VCaP (cell line): Measurements from ENCODE around the gene NUP35.
A peak's percentile ranks its signal among the peaks of the same experiment; 100 is the strongest.

ENCODE experiments used
- H3K27ac ChIP-seq: fragments of 450-650 bp; 2 replicates; pipeline ENCODE4 v1.5.1; 2017
- TF ChIP-seq, protein P1 (sequence below): fragments of 450-650 bp; conservative IDR thresholded peaks from 2 replicates; pipeline ENCODE4 v1.5.1; 2017; ENCODE audit warnings: mild to moderate bottlenecking, moderate library complexity

NUP35 gene

GRCh38 chr2:183124222-183124956 is at the start of gene NUP35:
NUP35 (plus strand) TSS chr2:183124443; CDS start chr2:183124458, 15 bp downstream.
- H3K27ac ChIP-seq, result peak within 1 kb of the TSS; percentile 90
- TF ChIP-seq, protein P1, sequence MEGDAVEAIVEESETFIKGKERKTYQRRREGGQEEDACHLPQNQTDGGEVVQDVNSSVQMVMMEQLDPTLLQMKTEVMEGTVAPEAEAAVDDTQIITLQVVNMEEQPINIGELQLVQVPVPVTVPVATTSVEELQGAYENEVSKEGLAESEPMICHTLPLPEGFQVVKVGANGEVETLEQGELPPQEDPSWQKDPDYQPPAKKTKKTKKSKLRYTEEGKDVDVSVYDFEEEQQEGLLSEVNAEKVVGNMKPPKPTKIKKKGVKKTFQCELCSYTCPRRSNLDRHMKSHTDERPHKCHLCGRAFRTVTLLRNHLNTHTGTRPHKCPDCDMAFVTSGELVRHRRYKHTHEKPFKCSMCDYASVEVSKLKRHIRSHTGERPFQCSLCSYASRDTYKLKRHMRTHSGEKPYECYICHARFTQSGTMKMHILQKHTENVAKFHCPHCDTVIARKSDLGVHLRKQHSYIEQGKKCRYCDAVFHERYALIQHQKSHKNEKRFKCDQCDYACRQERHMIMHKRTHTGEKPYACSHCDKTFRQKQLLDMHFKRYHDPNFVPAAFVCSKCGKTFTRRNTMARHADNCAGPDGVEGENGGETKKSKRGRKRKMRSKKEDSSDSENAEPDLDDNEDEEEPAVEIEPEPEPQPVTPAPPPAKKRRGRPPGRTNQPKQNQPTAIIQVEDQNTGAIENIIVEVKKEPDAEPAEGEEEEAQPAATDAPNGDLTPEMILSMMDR, result no peak

- TF ChIP-seq, protein P1, result no peak
These were observed 46.1 kb upstream of the NUP35 start for GRCh38 chr2:183078163-183078463.

GRCh38 chr2:183078464-183079138 is 45.6 kb upstream of the NUP35 start, which contains the start of gene DUSP19:
DUSP19 (plus strand) TSS chr2:183078747; CDS start chr2:183078934, 187 bp downstream.
- TF ChIP-seq, protein P1, result no peak
- peak within 1 kb of the TSS; percentile 85 for H3K27ac ChIP-seq

More at GRCh38 chr2:183078163-183078463, 46.1 kb upstream of the NUP35 start:
- H3K27ac ChIP-seq, result peak overlapping the region; percentile 85

DNA sequence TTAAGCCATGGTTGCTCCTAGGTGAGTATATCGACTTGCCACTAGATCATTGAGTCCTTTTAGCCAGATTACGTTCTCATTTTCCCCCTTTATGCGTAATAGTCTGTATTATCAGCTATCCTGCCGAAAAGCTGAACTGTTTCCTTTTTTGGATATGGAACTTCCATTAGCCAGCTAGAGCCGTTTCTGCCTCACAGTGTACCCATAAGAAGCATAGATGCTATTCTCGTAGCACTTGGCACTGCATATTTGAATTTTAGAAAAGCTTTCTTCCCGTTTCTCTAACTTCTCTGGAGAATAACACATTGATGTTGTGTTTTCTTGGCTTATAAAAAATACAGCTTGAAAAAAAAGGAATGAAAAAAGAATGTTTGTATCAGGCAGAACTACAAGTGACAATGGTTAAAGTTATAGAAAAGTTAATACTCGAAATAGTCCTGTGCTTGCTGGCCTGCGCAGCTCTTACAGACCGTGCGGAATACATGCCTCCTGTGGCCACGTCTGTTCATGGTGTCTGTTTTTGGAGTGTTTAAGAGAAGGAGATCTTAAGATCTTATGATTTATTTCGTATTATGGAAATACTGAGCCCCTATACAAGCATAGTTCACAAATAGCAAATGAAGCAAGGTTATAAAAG is 45.0 kb upstream of the NUP35 start:
- TF ChIP-seq, protein P1, result no peak
- peak overlapping the region; percentile 85 for H3K27ac ChIP-seq

DNA sequence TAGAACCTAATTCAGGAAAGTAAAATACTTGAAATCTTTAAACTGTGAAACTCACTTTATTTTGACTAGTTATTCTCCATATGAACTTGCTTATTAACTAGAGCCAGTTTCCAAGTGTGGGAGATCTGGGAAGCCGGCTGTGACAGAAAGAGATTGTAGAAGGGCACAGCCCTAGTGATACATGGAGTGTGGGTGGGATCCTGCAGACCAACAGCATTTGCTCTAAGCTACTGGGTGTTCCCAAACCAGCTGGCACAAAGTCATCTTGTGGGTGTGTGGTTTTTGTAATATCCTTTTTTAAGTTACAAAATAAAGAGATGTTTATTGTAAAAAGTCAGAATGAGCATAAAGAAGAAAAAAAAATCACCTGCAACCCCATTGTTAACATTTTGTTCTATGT is 42.3 kb upstream of the NUP35 start:
- H3K27ac ChIP-seq, result no peak overlapping the region

GRCh38 chr2:183088061-183088460 is 36.2 kb upstream of the NUP35 start:
- TF ChIP-seq, protein P1, result no peak
- H3K27ac ChIP-seq, result no peak overlapping the region

More for the DNA sequence above, 42.3 kb upstream of the NUP35 start:
- TF ChIP-seq, protein P1, result no peak

DNA sequence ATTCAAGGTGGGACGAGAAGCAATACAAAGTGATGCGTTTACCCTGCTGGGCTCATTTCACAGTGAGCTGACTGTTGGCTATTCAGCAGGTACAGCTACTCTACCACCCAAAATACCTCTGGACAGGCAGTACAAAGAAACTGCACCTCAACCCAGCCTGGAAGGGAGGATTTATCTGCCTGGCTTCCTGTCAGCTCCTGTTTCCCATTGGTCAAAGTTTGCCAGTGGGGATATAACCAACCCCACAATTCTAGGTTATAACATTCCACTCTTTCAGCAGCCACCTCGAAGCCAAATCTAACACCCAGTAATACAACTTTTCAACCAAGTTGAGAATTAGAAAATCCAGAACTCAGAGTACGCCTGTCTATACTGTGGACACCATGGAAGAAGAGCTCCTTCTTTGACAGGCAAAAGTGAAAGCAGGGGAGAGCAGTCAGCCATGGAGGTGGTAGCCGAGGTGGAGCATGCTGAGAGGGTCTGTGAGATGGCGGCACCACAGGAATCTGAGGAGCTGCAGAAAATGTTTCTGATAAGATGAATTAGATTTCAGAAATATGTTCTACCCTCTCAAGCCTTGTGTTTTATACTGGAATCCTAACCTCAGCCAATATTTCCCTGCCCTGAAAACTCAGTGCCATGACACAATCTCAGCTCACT is 34.9 kb upstream of the NUP35 start:
- no peak overlapping the region for H3K27ac ChIP-seq
- TF ChIP-seq, protein P1, result no peak
